Loucy (cell line): ENCODE results near the gene GYG1.

ENCODE experiments used
- H2AFZ ChIP-seq: fragments of 200-600 bp; sonication (generic); 2 replicates; pipeline ENCODE4 v1.6.0; 2016; ENCODE audit warnings: antibody characterized with exemption, mild to moderate bottlenecking, low read length, moderate library complexity
- H3F3A ChIP-seq: fragments of 200-600 bp; 2 replicates; pipeline ENCODE4 v1.6.0; 2016; ENCODE audit warnings: antibody characterized with exemption, low read depth, mild to moderate bottlenecking
- H3K27me3 ChIP-seq: fragments of 200-600 bp; sonication (generic); 2 replicates; pipeline ENCODE4 v1.6.1; 2014; ENCODE audit warnings: low read length, mild to moderate bottlenecking; ENCODE audit not compliant: insufficient read depth, poor library complexity, severe bottlenecking
- H3K36me3 ChIP-seq: fragments of 200-600 bp; sonication (generic); 2 replicates; pipeline ENCODE4 v1.6.1; 2016; ENCODE audit warnings: low read length; ENCODE audit not compliant: insufficient read depth
- H3K4me1 ChIP-seq: fragments of 200-600 bp; sonication (generic); 2 replicates; pipeline ENCODE4 v1.5.1; 2014; ENCODE audit warnings: low read length, mild to moderate bottlenecking; ENCODE audit not compliant: insufficient read depth, poor library complexity, severe bottlenecking
- H3K4me2 ChIP-seq: fragments of 200-600 bp; sonication (generic); 2 replicates; pipeline ENCODE4 v1.6.0; 2014; ENCODE audit warnings: antibody characterized with exemption, low read length, low read depth, mild to moderate bottlenecking; ENCODE audit not compliant: poor library complexity, severe bottlenecking
- H3K4me3 ChIP-seq: fragments of 200-600 bp; sonication (generic); 2 replicates; pipeline ENCODE4 v1.5.1; 2014; ENCODE audit warnings: low read length, mild to moderate bottlenecking, mixed read lengths; ENCODE audit not compliant: poor library complexity, severe bottlenecking
- H3K79me2 ChIP-seq: fragments of 200-600 bp; sonication (generic); 2 replicates; pipeline ENCODE4 v1.6.1; 2014; ENCODE audit warnings: low read length; ENCODE audit not compliant: insufficient read depth
- H3K9ac ChIP-seq: fragments of 200-600 bp; sonication (generic); 2 replicates; pipeline ENCODE4 v1.6.0; 2014; ENCODE audit warnings: mild to moderate bottlenecking, low read depth, low read length, moderate library complexity; ENCODE audit not compliant: poor library complexity, severe bottlenecking
- H3K9me2 ChIP-seq: fragments of 200-600 bp; sonication (generic); replicated peaks from 2 replicates; pipeline ENCODE4 v1.6.1; 2016; ENCODE audit warnings: low read depth, low read length, mixed read lengths
- H3K9me3 ChIP-seq: fragments of 200-600 bp; sonication (generic); 2 replicates; pipeline ENCODE4 v1.6.1; 2014; ENCODE audit warnings: mild to moderate bottlenecking, antibody characterized with exemption, low read length, low read depth; ENCODE audit not compliant: insufficient read depth
- H4K20me1 ChIP-seq: fragments of 200-600 bp; sonication (generic); 2 replicates; pipeline ENCODE4 v1.6.0; 2014; ENCODE audit warnings: antibody characterized with exemption, low read length, mild to moderate bottlenecking; ENCODE audit not compliant: insufficient read depth, poor library complexity, severe bottlenecking
- CTCF ChIP-seq: fragments of 200-600 bp; sonication (generic); conservative IDR thresholded peaks from 2 replicates; pipeline ENCODE4 v1.5.1; 2014; ENCODE audit warnings: mild to moderate bottlenecking, antibody characterized with exemption, low read length
- EZH2phosphoT487 ChIP-seq: fragments of 200-600 bp; IDR thresholded peaks from 2 replicates; pipeline ENCODE4 v1.6.1; 2018; ENCODE audit warnings: antibody characterized with exemption, mild to moderate bottlenecking, moderate library complexity, borderline replicate concordance

GYG1 gene

GRCh38 chr3:149021830-149022229 lies 30.5 kb downstream of the GYG1 start:
- no peak overlapping the region for H3K4me2 ChIP-seq
- no peaks in the 10 kb centered on the region for H3F3A ChIP-seq
- no peak overlapping the region for H2AFZ ChIP-seq
- peaks cover 61% of the 10 kb centered on the region for H3K36me3 ChIP-seq
- no peaks in the 10 kb centered on the region for H3K27me3 ChIP-seq
- H3K79me2 ChIP-seq = no peaks in the 10 kb centered on the region
- H3K9me2 ChIP-seq = no peaks in the 10 kb centered on the region
- no peak for TF ChIP-seq EZH2phosphoT487
- no peak for TF ChIP-seq CTCF
- H3K9ac ChIP-seq = no peak overlapping the region
- no peak overlapping the region for H3K4me3 ChIP-seq
- H3K4me1 ChIP-seq = no peaks in the 10 kb centered on the region
- no peaks in the 10 kb centered on the region for H4K20me1 ChIP-seq
- H3K9me3 ChIP-seq = peaks cover 7% of the 10 kb centered on the region; the same call in 1 of the 2 replicates

GRCh38 chr3:149023951-149024350 lies 32.6 kb downstream of the GYG1 start:
- H2AFZ ChIP-seq = no peak overlapping the region
- TF ChIP-seq EZH2phosphoT487 = no peak
- TF ChIP-seq CTCF = no peak
- no peaks in the 10 kb centered on the region for H4K20me1 ChIP-seq
- no peaks in the 10 kb centered on the region for H3F3A ChIP-seq
- no peaks in the 10 kb centered on the region for H3K9me2 ChIP-seq
- H3K4me2 ChIP-seq = no peak overlapping the region
- H3K79me2 ChIP-seq = no peaks in the 10 kb centered on the region
- no peak overlapping the region for H3K9ac ChIP-seq
- H3K9me3 ChIP-seq = peaks cover 7% of the 10 kb centered on the region; the same call in 1 of the 2 replicates
- no peaks in the 10 kb centered on the region for H3K4me1 ChIP-seq
- peaks cover 80% of the 10 kb centered on the region for H3K36me3 ChIP-seq
- H3K27me3 ChIP-seq = no peaks in the 10 kb centered on the region
- H3K4me3 ChIP-seq = no peak overlapping the region

- peaks cover 7% of the 10 kb centered on the region; the same call in 1 of the 2 replicates for H3K9me3 ChIP-seq
- peaks cover 86% of the 10 kb centered on the region for H3K36me3 ChIP-seq
Observed at GRCh38 chr3:149026718-149027117, 35.4 kb downstream of the GYG1 start.

More at GRCh38 chr3:149026718-149027117, 35.4 kb downstream of the GYG1 start:
- Histone ChIP-seq H3K4me2 (no peak overlapping the region), H3K9me2 (no peaks in the 10 kb centered on the region), H3K79me2 (no peaks in the 10 kb centered on the region), H3K9ac (no peak overlapping the region), H3K4me3 (no peak overlapping the region), H4K20me1 (no peaks in the 10 kb centered on the region), H3K27me3 (no peaks in the 10 kb centered on the region), H2AFZ (no peak overlapping the region), H3F3A (no peaks in the 10 kb centered on the region), H3K4me1 (no peaks in the 10 kb centered on the region)
- TF ChIP-seq CTCF = no peak
- TF ChIP-seq EZH2phosphoT487 = no peak
